Stimulated activated naive B cell treated with anti-CD40 and anti-IgM and Interleukin-4, amounts not matched to agents 10 μg/mL and 1 μg/mL and 100 μg/mL, for 72 hours (primary cell): ENCODE data around the gene JAKMIP1.
A peak's percentile ranks its signal among the peaks of the same experiment; 100 is the strongest.

ENCODE experiments used
- ATAC-seq, 2 donors: fragments of 150-1000 bp; cut with Tn5 transposase; replicated peaks; 2 replicates each; pipeline ENCODE4 v1.10.0; 2021; ENCODE audit warnings: moderate library complexity in 1 of 2
- DNase-seq: peaks from one replicate; pipeline ENCODE4 v3.0.0; 2021
- H3K27ac Mint-ChIP-seq: one replicate; pipeline ENCODE4 v1.8.0; 2022; ENCODE audit warnings: mild to moderate bottlenecking, mixed read lengths
- H3K27me3 Mint-ChIP-seq, 2 donors: one replicate each; pipeline ENCODE4 v1.8.0; 2022; ENCODE audit warnings: mixed read lengths in 2 of 2
- H3K36me3 Mint-ChIP-seq, 2 donors: one replicate each; pipeline ENCODE4 v1.8.0; 2022; ENCODE audit warnings: mixed read lengths in 2 of 2, mild to moderate bottlenecking in 1 of 2
- H3K4me1 Mint-ChIP-seq, 2 donors: one replicate each; pipeline ENCODE4 v1.8.0; 2022; ENCODE audit warnings: mixed read lengths in 2 of 2, mild to moderate bottlenecking in 1 of 2
- H3K4me3 Mint-ChIP-seq, 2 donors: one replicate each; pipeline ENCODE4 v1.8.0; 2022; ENCODE audit warnings: mild to moderate bottlenecking in 2 of 2, mixed read lengths in 2 of 2, moderate library complexity in 1 of 2
- H3K9me3 Mint-ChIP-seq, 2 donors: one replicate each; pipeline ENCODE4 v1.8.0; 2022; ENCODE audit warnings: mixed read lengths in 2 of 2, mild to moderate bottlenecking in 1 of 2

The JAKMIP1 gene

GRCh38 chr4:6200011-6200921 is at the start of gene JAKMIP1:
Gene JAKMIP1, minus strand, starts transcription at chr4:6200549. Its CDS starts 87,699 bp downstream, at chr4:6112850.
- Mint-ChIP-seq H3K36me3 (peaks cover 4 to 9% of the 10 kb centered on the region in 2 donors), H3K9me3 (peaks cover 10 to 18% of the 10 kb centered on the region in 2 donors), H3K27me3 (peaks cover 70 to 87% of the 10 kb centered on the region in 2 donors), H3K27ac (no peak within 1 kb of the TSS), H3K4me1 (peaks cover 20 to 23% of the 10 kb centered on the region in 2 donors), H3K4me3 (peak within 1 kb of the TSS; percentile 77 to 81)
- peak; percentile 72 for DNase-seq
- ATAC-seq: peak; percentile 85

GRCh38 chr4:6248394-6248793 is 48.0 kb upstream of the JAKMIP1 start:
- Mint-ChIP-seq H3K36me3 (peaks cover 7 to 16% of the 10 kb centered on the region in 2 donors), H3K27me3 (peaks cover 54 to 63% of the 10 kb centered on the region in 2 donors)
- ATAC-seq: no peak

GRCh38 chr4:6246170-6246634 is 45.9 kb upstream of the JAKMIP1 start:
- ATAC-seq (no peak), DNase-seq (no peak)
- H3K27ac Mint-ChIP-seq: no peak overlapping the region
- no peak overlapping the region for H3K4me3 Mint-ChIP-seq
- H3K36me3 Mint-ChIP-seq: peaks cover 7 to 16% of the 10 kb centered on the region in 2 donors
- peaks cover 69 to 79% of the 10 kb centered on the region in 2 donors for H3K27me3 Mint-ChIP-seq
- peaks cover 13 to 17% of the 10 kb centered on the region in 2 donors for H3K9me3 Mint-ChIP-seq
- peaks cover 4 to 13% of the 10 kb centered on the region in 2 donors for H3K4me1 Mint-ChIP-seq

More at GRCh38 chr4:6248394-6248793, 48.0 kb upstream of the JAKMIP1 start:
- Mint-ChIP-seq H3K4me3 (no peak overlapping the region), H3K9me3 (peaks cover 13 to 17% of the 10 kb centered on the region in 2 donors), H3K4me1 (peaks cover 4 to 13% of the 10 kb centered on the region in 2 donors), H3K27ac (no peak overlapping the region)
- DNase-seq: no peak

- Mint-ChIP-seq H3K9me3 (peaks cover 13 to 17% of the 10 kb centered on the region in 2 donors), H3K4me3 (no peak overlapping the region), H3K36me3 (peaks cover 7 to 16% of the 10 kb centered on the region in 2 donors), H3K27me3 (peaks cover 66 to 78% of the 10 kb centered on the region in 2 donors), H3K27ac (no peak overlapping the region), H3K4me1 (peaks cover 4 to 9% of the 10 kb centered on the region in 2 donors)
- ATAC-seq: no peak
- DNase-seq: no peak
These were observed 45.2 kb upstream of the JAKMIP1 start for GRCh38 chr4:6245246-6246169.

GRCh38 chr4:6242271-6243029 is 42.1 kb upstream of the JAKMIP1 start:
- H3K9me3 Mint-ChIP-seq: peaks cover 13 to 17% of the 10 kb centered on the region in 2 donors
- peaks cover 7 to 16% of the 10 kb centered on the region in 2 donors for H3K36me3 Mint-ChIP-seq
- H3K4me3 Mint-ChIP-seq: no peak overlapping the region
- H3K4me1 Mint-ChIP-seq: peaks cover 4 to 6% of the 10 kb centered on the region in 2 donors
- no peak for DNase-seq
- no peak for ATAC-seq
- peaks cover 45 to 56% of the 10 kb centered on the region in 2 donors for H3K27me3 Mint-ChIP-seq
- no peak overlapping the region for H3K27ac Mint-ChIP-seq

GRCh38 chr4:6241062-6241845 is 40.9 kb upstream of the JAKMIP1 start:
- DNase-seq: no peak
- peaks cover 13 to 17% of the 10 kb centered on the region in 2 donors for H3K9me3 Mint-ChIP-seq
- no peak for ATAC-seq
- peaks cover 36 to 44% of the 10 kb centered on the region in 2 donors for H3K27me3 Mint-ChIP-seq
- H3K4me1 Mint-ChIP-seq: peaks cover 4 to 6% of the 10 kb centered on the region in 2 donors
- peaks cover 7 to 16% of the 10 kb centered on the region in 2 donors for H3K36me3 Mint-ChIP-seq
- H3K4me3 Mint-ChIP-seq: no peak overlapping the region
- no peak overlapping the region for H3K27ac Mint-ChIP-seq

GRCh38 chr4:6239968-6240367 is 39.6 kb upstream of the JAKMIP1 start:
- Mint-ChIP-seq H3K4me1 (peaks cover 3 to 5% of the 10 kb centered on the region in 2 donors), H3K36me3 (peaks cover 7 to 14% of the 10 kb centered on the region in 2 donors)
- no peak for ATAC-seq

GRCh38 chr4:6239486-6239885 is 39.1 kb upstream of the JAKMIP1 start:
- ATAC-seq: no peak
- Mint-ChIP-seq H3K4me1 (no peaks in the 10 kb centered on the region), H3K9me3 (peaks cover 7 to 11% of the 10 kb centered on the region in 2 donors), H3K4me3 (no peak overlapping the region), H3K27ac (no peak overlapping the region), H3K27me3 (peaks cover 27 to 28% of the 10 kb centered on the region in 2 donors), H3K36me3 (peaks cover 4 to 9% of the 10 kb centered on the region in 2 donors)
- no peak for DNase-seq

More at GRCh38 chr4:6239968-6240367, 39.6 kb upstream of the JAKMIP1 start:
- Mint-ChIP-seq H3K4me3 (no peak overlapping the region), H3K27me3 (peaks cover 32 to 33% of the 10 kb centered on the region in 2 donors), H3K27ac (no peak overlapping the region), H3K9me3 (peaks cover 12 to 16% of the 10 kb centered on the region in 2 donors)
- DNase-seq: no peak

- no peak for ATAC-seq
- H3K9me3 Mint-ChIP-seq: no peaks in the 10 kb centered on the region
- no peak for DNase-seq
These were observed 36.6 kb upstream of the JAKMIP1 start for GRCh38 chr4:6236816-6237390.

GRCh38 chr4:6235901-6236640 is 35.7 kb upstream of the JAKMIP1 start:
- Mint-ChIP-seq H3K27me3 (peaks cover 0 to under 1% of the 10 kb centered on the region in 2 donors), H3K4me1 (no peaks in the 10 kb centered on the region), H3K27ac (no peak overlapping the region), H3K9me3 (no peaks in the 10 kb centered on the region), H3K36me3 (no peaks in the 10 kb centered on the region), H3K4me3 (no peak overlapping the region)
- no peak for DNase-seq
- ATAC-seq: no peak

More at GRCh38 chr4:6236816-6237390, 36.6 kb upstream of the JAKMIP1 start:
- H3K4me3 Mint-ChIP-seq: no peak overlapping the region
- H3K27me3 Mint-ChIP-seq: peaks cover 4 to 6% of the 10 kb centered on the region in 2 donors
- H3K4me1 Mint-ChIP-seq: no peaks in the 10 kb centered on the region
- no peaks in the 10 kb centered on the region for H3K36me3 Mint-ChIP-seq
- H3K27ac Mint-ChIP-seq: no peak overlapping the region

GRCh38 chr4:6235012-6235411 is 34.7 kb upstream of the JAKMIP1 start:
- Mint-ChIP-seq H3K36me3 (no peaks in the 10 kb centered on the region), H3K4me1 (no peaks in the 10 kb centered on the region), H3K4me3 (no peak overlapping the region), H3K27ac (no peak overlapping the region), H3K9me3 (no peaks in the 10 kb centered on the region), H3K27me3 (no peaks in the 10 kb centered on the region)
- no peak for DNase-seq
- no peak for ATAC-seq

GRCh38 chr4:6233929-6234328 is 33.6 kb upstream of the JAKMIP1 start:
- no peak for DNase-seq
- H3K9me3 Mint-ChIP-seq: no peaks in the 10 kb centered on the region
- no peak for ATAC-seq
- no peaks in the 10 kb centered on the region for H3K36me3 Mint-ChIP-seq
- no peak overlapping the region for H3K4me3 Mint-ChIP-seq
- H3K27ac Mint-ChIP-seq: no peak overlapping the region
- H3K27me3 Mint-ChIP-seq: peaks cover 0 to 4% of the 10 kb centered on the region in 2 donors
- no peaks in the 10 kb centered on the region for H3K4me1 Mint-ChIP-seq
